ENCODE measurements around the gene IL21R. TPM values are rescaled to one million over a fixed set of nuclear protein-coding genes. Genes with fewer than 3 reads are reported as not detected.
"Not testable (repeated sequence)": the region's sequence is repeated elsewhere in the genome, so short reads cannot be mapped to it uniquely, and the experiment has no call there.

The IL21R gene
- total RNA-seq, 1 donor, result 10.1 TPM

- TF ChIP-seq CTCF (IDR thresholded peaks at IDR 0.05; ENCODE audit: extremely low read depth, low read depth, low read length), result no peak
- no peak overlapping the region for H2AFZ ChIP-seq (ENCODE audit: low read length)
- peak; percentile 83 for DNase-seq (ENCODE audit: insufficient read length, low spot score, missing footprints)
- peaks cover 4% of the 10 kb centered on the region for H3K27me3 ChIP-seq (ENCODE audit: insufficient read depth, low read length)
- no peaks in the 10 kb centered on the region for H4K20me1 ChIP-seq (ENCODE audit: insufficient read depth, low read length)
- H3K4me1 ChIP-seq (ENCODE audit: insufficient read depth, low read length), result no peaks in the 10 kb centered on the region
- H3K9me3 ChIP-seq (ENCODE audit: low read depth, low read length), result no peaks in the 10 kb centered on the region
- H3K4me3 ChIP-seq (ENCODE audit: insufficient read depth, low read length), result no peak overlapping the region
- no peak overlapping the region for H3K4me2 ChIP-seq (ENCODE audit: insufficient read depth, low read length)
- H3K36me3 ChIP-seq (ENCODE audit: insufficient read depth, low read length), result no peaks in the 10 kb centered on the region
- H3K79me2 ChIP-seq (ENCODE audit: insufficient read depth, low read length), result no peaks in the 10 kb centered on the region
- H3K27ac ChIP-seq (ENCODE audit: low read depth, low read length), result no peak overlapping the region
Measured at GRCh38 chr16:27452569-27453493, 50.9 kb downstream of the IL21R start.

- peak; percentile 9 for DNase-seq (ENCODE audit: insufficient read length, low spot score, missing footprints)
- H3K36me3 ChIP-seq (ENCODE audit: insufficient read depth, low read length), result no peaks in the 10 kb centered on the region
- H3K4me1 ChIP-seq (ENCODE audit: insufficient read depth, low read length), result no peaks in the 10 kb centered on the region
- no peaks in the 10 kb centered on the region for H3K79me2 ChIP-seq (ENCODE audit: insufficient read depth, low read length)
- no peak for TF ChIP-seq CTCF (IDR thresholded peaks at IDR 0.05; ENCODE audit: extremely low read depth, low read depth, low read length)
- no peak overlapping the region for H3K4me3 ChIP-seq (ENCODE audit: insufficient read depth, low read length)
- peaks cover 4% of the 10 kb centered on the region for H3K27me3 ChIP-seq (ENCODE audit: insufficient read depth, low read length)
- H2AFZ ChIP-seq (ENCODE audit: low read length), result no peak overlapping the region
- H3K9me3 ChIP-seq (ENCODE audit: low read depth, low read length), result no peaks in the 10 kb centered on the region
- H3K27ac ChIP-seq (ENCODE audit: low read depth, low read length), result no peak overlapping the region
- no peaks in the 10 kb centered on the region for H4K20me1 ChIP-seq (ENCODE audit: insufficient read depth, low read length)
- no peak overlapping the region for H3K4me2 ChIP-seq (ENCODE audit: insufficient read depth, low read length)
Measured at GRCh38 chr16:27453494-27453825, 51.5 kb downstream of the IL21R start.

- DNase-seq (ENCODE audit: insufficient read length, low spot score, missing footprints), result peak; percentile 45
- H3K4me1 ChIP-seq (ENCODE audit: insufficient read depth, low read length), result no peaks in the 10 kb centered on the region
Measured at GRCh38 chr16:27455700-27456099, 53.7 kb downstream of the IL21R start.

GRCh38 chr16:27457605-27457900 is 55.6 kb downstream of the IL21R start:
- H3K27ac ChIP-seq (ENCODE audit: low read depth, low read length); DNase-seq (ENCODE audit: insufficient read length, low spot score, missing footprints); H3K27me3 ChIP-seq (ENCODE audit: insufficient read depth, low read length); H3K4me1 ChIP-seq (ENCODE audit: insufficient read depth, low read length); H3K4me3 ChIP-seq (ENCODE audit: insufficient read depth, low read length); H4K20me1 ChIP-seq (ENCODE audit: insufficient read depth, low read length); H3K9me3 ChIP-seq (ENCODE audit: low read depth, low read length); H3K79me2 ChIP-seq (ENCODE audit: insufficient read depth, low read length); H2AFZ ChIP-seq (ENCODE audit: low read length); H3K4me2 ChIP-seq (ENCODE audit: insufficient read depth, low read length): not testable (repeated sequence)
- peaks cover 19% of the 10 kb centered on the region for H3K36me3 ChIP-seq (ENCODE audit: insufficient read depth, low read length)

More at GRCh38 chr16:27455700-27456099, 53.7 kb downstream of the IL21R start:
- peaks cover 4% of the 10 kb centered on the region for H3K27me3 ChIP-seq (ENCODE audit: insufficient read depth, low read length)
- H3K9me3 ChIP-seq (ENCODE audit: low read depth, low read length), result no peaks in the 10 kb centered on the region
- H3K79me2 ChIP-seq (ENCODE audit: insufficient read depth, low read length), result no peaks in the 10 kb centered on the region
- H3K36me3 ChIP-seq (ENCODE audit: insufficient read depth, low read length), result peaks cover 6% of the 10 kb centered on the region
- no peaks in the 10 kb centered on the region for H4K20me1 ChIP-seq (ENCODE audit: insufficient read depth, low read length)
- no peak overlapping the region for H3K4me3 ChIP-seq (ENCODE audit: insufficient read depth, low read length)
- no peak for TF ChIP-seq CTCF (IDR thresholded peaks at IDR 0.05; ENCODE audit: extremely low read depth, low read depth, low read length)
- H3K4me2 ChIP-seq (ENCODE audit: insufficient read depth, low read length), result no peak overlapping the region
- no peak overlapping the region for H3K27ac ChIP-seq (ENCODE audit: low read depth, low read length)
- H2AFZ ChIP-seq (ENCODE audit: low read length), result no peak overlapping the region
